ENCODE results near the gene SPATA46. TPM values are rescaled to one million over a fixed set of nuclear protein-coding genes. Genes with fewer than 3 reads are reported as not detected.

The SPATA46 gene
- total RNA-seq, 4 donors from 2014 or later = not detected

- no peak for TF ChIP-seq CTCF (IDR thresholded peaks at IDR 0.05)
- TF ChIP-seq POLR2A (IDR thresholded peaks at IDR 0.05) = no peak
- Histone ChIP-seq H3K9me3 (no peaks in the 10 kb centered on the region), H3K36me3 (no peaks in the 10 kb centered on the region), H3K4me1 (no peaks in the 10 kb centered on the region), H3K27ac (no peak overlapping the region), H3K27me3 (no peaks in the 10 kb centered on the region), H3K4me3 (replicated peaks in 1 of 3) (no peak overlapping the region)
- intact Hi-C loops (cut with DNase I) = no loop called here
- no peak for DNase-seq
- 90 to 94% methylated on average over 11 to 13 of the region's 13 CpGs for WGBS, 2 donors
Observed at GRCh38 chr1:162381941-162382750, 5.5 kb upstream of the SPATA46 start.

GRCh38 chr1:162381383-162381782 is 4.7 kb upstream of the SPATA46 start, which contains the start of gene C1orf226:
TSS of gene C1orf226 (plus strand) at chr1:162381728. CDS start at chr1:162381902, 174 bp downstream.
- no peak within 1 kb of the TSS for H3K27ac ChIP-seq

GRCh38 chr1:162380061-162380846 is 3.6 kb upstream of the SPATA46 start:
- no peak for TF ChIP-seq CTCF (IDR thresholded peaks at IDR 0.05)
- TF ChIP-seq POLR2A (IDR thresholded peaks at IDR 0.05) = no peak
- H3K4me1 ChIP-seq = no peaks in the 10 kb centered on the region
- no peak overlapping the region for H3K4me3 ChIP-seq (replicated peaks in 1 of 3)
- H3K9me3 ChIP-seq = no peaks in the 10 kb centered on the region
- intact Hi-C loops (cut with DNase I) = no loop called here
- no peak for DNase-seq
- no peaks in the 10 kb centered on the region for H3K27me3 ChIP-seq
- 86 to 88% methylated on average over 6 of the region's 6 CpGs for WGBS, 2 donors
- no peak overlapping the region for H3K27ac ChIP-seq
- H3K36me3 ChIP-seq = no peaks in the 10 kb centered on the region

More at GRCh38 chr1:162381383-162381782, 4.7 kb upstream of the SPATA46 start, which contains the start of gene C1orf226:
- H3K9me3 ChIP-seq = no peaks in the 10 kb centered on the region
- 96 to 97% methylated on average over 3 of the region's 3 CpGs for WGBS, 2 donors
- no peaks in the 10 kb centered on the region for H3K36me3 ChIP-seq
- intact Hi-C loops (cut with DNase I) = no loop called here
- no peak for DNase-seq
- no peaks in the 10 kb centered on the region for H3K27me3 ChIP-seq
- TF ChIP-seq POLR2A (IDR thresholded peaks at IDR 0.05) (no peak), CTCF (IDR thresholded peaks at IDR 0.05) (no peak)
- no peak within 1 kb of the TSS for H3K4me3 ChIP-seq (replicated peaks in 1 of 3)
- no peaks in the 10 kb centered on the region for H3K4me1 ChIP-seq

GRCh38 chr1:162375463-162375862 is 1.2 kb downstream of the SPATA46 start:
- H3K9me3 ChIP-seq = no peaks in the 10 kb centered on the region
- no peaks in the 10 kb centered on the region for H3K36me3 ChIP-seq
- WGBS, 2 donors = 84 to 85% methylated on average over 7 to 8 of the region's 8 CpGs
- H3K27me3 ChIP-seq = no peaks in the 10 kb centered on the region
- H3K4me1 ChIP-seq = no peaks in the 10 kb centered on the region
- DNase-seq = no peak
- H3K4me3 ChIP-seq (replicated peaks in 1 of 3) = no peak overlapping the region
- intact Hi-C loops (cut with DNase I) = no loop called here
- no peak overlapping the region for H3K27ac ChIP-seq
- TF ChIP-seq CTCF (IDR thresholded peaks at IDR 0.05) (no peak), POLR2A (IDR thresholded peaks at IDR 0.05) (no peak)

DNA sequence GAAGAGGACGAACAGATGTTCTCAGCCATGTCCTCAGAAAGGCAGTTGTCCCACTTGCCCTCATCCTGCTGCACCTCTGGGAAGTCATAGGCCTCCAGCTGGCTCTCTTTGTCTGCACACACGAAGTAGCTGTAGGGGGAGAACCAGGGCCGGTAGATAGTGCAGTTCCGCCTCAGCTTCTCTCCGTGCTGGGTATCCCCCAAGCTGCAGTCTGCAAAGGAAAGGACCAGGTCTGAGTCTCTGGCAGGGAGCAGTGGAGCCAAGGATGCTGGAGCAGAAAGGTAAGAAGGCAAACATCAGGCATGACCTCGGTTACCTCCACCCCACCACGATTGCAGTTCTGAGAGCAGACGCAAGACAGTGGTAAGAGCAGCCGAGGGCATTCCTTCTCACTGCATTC is 2.2 kb downstream of the SPATA46 start:
- Histone ChIP-seq H3K4me1 (no peaks in the 10 kb centered on the region), H3K4me3 (replicated peaks in 1 of 3) (no peak overlapping the region), H3K27ac (no peak overlapping the region), H3K9me3 (no peaks in the 10 kb centered on the region), H3K27me3 (no peaks in the 10 kb centered on the region), H3K36me3 (no peaks in the 10 kb centered on the region)
- WGBS, 2 donors = 82 to 85% methylated on average over 9 of the region's 9 CpGs
- intact Hi-C loops (cut with DNase I) = no loop called here
- no peak for DNase-seq
- no peak for TF ChIP-seq CTCF (IDR thresholded peaks at IDR 0.05)
- TF ChIP-seq POLR2A (IDR thresholded peaks at IDR 0.05) = no peak
